ENCODE results near the gene TNFAIP8L2.

DNA sequence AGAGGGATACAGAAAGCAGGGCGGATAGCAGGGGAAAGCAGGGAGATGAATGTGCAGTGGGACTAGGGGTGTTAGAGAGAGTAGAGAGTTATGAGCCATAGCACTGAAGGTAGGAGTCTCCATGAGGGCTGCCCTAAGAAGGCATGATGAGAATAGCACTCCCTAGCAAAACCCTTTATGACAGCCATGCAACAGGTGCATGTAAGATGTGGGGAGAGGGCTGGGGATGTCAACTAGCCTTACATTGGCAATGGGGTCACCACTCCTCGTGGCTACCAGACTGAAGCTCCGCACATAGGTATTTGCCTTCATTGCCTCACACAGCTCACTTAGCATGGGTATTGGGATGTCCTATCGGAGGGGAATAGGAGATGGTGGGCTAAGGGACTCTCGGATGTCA lies 14.7 kb downstream of the TNFAIP8L2 start:
- TF ChIP-seq, protein P1, sequence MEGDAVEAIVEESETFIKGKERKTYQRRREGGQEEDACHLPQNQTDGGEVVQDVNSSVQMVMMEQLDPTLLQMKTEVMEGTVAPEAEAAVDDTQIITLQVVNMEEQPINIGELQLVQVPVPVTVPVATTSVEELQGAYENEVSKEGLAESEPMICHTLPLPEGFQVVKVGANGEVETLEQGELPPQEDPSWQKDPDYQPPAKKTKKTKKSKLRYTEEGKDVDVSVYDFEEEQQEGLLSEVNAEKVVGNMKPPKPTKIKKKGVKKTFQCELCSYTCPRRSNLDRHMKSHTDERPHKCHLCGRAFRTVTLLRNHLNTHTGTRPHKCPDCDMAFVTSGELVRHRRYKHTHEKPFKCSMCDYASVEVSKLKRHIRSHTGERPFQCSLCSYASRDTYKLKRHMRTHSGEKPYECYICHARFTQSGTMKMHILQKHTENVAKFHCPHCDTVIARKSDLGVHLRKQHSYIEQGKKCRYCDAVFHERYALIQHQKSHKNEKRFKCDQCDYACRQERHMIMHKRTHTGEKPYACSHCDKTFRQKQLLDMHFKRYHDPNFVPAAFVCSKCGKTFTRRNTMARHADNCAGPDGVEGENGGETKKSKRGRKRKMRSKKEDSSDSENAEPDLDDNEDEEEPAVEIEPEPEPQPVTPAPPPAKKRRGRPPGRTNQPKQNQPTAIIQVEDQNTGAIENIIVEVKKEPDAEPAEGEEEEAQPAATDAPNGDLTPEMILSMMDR (IDR thresholded peaks at IDR 0.05): no peak
- TF ChIP-seq POLR2AphosphoS5 (IDR thresholded peaks at IDR 0.05) (no peak), POLR2A (IDR thresholded peaks at IDR 0.05) (no peak)

Data from sigmoid colon (tissue), 4 donors.